ENCODE measurements around the gene ZFP69.

Gene ZFP69

DNA sequence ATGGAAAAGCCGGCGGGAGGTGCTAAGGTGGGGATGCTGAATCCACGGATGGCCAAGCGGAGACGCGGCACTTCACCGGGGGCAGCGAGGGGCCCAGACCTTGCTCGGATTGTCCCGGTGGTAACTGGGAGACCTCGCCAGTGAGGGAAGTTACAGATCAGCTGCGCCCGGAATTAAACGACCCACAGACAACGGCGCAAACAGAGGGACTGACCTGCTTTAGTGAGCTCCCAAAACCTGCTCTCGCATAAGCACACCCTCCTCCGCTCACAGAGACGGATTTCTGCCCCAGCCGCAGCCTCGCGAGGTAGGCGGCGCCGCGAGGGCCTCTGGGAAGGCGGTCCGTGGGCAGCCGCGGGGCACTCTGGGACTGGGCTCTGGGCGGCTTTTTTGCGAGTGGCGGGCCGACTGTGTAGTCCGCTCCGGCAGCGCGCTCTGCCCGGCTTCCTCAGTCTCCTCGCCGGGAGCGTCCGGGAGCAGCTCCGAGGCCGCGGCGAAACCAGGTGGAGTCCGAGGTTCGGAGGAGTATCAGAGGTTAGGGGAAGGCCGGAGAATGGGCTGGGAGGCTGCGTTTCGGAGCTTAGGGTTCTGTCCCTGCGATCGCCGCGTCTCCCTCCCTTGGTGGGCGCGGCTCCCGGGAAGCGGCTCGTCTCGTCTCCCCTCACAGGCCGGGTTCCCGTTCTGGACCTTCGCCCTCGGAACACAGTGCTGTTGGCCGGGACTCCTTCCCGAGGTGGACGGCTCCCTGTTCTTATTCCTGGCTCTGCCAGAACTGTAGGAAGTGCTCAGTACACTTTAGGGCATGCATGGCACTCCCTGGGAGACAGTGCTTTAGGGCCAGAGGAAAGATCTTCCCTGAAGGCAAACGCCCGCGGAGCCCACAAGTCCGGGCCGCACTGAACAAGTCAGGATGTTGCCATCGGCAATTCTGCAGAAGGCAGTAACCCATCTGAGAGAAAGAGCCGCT is 31.6 kb downstream of the ZFP69 start, which contains the start of gene EXO5:
TSS of gene EXO5 (plus strand) at position 393 of the 967 bp plus-strand sequence. CDS start 5,778 bp downstream, outside the sequence.
- DNase-seq: peak; percentile 60

DNA sequence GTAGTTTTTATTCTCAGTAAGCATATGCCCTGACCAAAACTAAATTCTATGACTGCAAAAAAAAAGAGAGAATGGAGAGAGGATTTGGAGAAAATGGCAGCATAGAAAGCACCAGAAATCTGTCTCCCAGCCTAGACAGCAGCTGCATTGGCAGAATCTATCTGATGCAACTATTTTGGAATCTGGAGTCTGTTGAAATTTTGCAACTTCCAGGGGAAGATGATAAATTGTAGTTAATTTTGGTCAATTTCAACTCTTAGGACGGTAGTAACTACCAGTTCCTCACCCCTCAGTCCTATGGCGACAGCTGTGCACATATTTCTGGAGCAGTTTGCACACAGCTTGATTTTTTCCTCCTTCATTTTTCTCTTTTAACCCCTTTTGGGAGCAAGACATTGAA is 42.4 kb downstream of the ZFP69 start:
- no peak for DNase-seq

DNA sequence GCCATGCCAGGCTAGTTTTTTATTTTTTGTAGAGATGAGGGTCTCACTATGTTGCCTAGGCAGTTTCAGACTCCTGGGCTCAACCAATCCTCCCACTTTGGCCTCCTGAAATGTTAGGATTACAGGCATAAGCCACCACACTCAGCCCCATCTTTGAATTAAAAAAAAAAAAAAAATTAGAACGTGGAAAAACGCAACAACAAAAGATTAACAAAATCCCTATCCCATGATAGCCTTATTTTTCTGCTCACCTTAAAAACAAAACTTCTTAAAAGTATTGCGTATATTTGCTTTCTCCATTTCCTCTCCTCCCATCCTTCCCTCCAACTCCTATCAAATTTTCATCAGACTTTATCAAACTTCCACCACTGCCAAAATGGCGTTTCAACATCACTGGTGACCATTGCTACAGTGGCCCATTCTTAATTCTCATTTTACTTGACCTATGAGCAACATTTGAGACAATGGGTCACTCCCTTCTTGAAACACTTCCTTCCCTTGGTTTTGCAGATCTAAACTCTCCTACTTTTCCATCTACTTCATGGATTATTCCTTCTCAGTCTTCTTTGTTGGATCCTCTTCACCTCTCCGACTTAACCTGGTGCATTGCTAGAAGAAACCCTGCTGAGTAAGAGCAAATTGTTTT is 53.8 kb downstream of the ZFP69 start:
- DNase-seq: no peak

DNA sequence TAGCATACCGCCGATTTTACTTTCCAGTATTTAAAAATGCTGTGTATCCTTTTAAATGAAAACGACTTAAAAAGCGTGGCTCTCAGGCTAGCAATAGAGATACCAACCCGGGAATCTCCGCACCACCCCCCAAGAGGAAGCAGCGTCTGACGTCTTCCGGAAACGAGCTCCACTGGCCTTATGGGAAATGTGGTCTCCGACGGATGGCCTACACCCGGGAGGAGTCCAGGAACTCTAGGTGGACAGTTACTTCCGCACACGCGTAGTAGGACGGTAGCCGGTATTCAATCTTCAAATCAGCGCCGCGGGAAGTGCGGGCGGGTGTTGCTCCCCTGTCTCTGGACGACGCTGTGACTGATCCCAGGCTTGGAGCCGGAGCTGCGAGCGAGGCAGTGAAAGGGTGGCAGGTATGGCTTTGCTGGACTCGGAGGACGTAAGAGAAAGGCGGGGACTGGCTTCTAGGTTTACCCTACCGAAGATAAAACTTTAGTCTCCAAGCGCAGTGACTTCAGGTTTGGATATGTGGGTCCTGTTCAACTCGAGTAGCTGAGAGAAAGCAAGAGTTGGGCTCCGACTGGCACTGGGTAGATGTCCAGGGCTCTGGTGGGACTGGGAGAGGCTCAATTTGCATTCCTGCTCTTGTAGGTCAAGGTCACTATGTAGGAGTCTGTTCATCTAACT is 54.4 kb downstream of the ZFP69 start, which contains the start of gene ZNF684:
TSS of gene ZNF684 (plus strand) at position 257 of the 681 bp plus-strand sequence. CDS start 1,530 bp downstream, outside the sequence.
- DNase-seq: peak; percentile 75

DNA sequence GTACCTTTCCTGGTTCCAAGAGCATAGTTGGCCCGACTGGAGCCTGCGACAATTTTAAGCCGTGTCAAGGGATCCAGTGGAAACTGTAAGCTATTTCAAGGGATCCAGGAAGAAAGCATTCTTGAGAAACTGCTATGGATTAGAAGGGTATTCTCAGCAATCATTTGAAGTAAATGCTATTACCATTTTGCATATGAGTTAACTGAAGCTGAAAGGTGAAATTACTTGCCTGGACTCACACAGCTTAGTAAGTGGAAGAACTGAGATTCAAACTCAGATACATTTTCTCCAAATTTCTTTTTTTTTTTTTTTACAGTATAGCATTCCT is 54.9 kb downstream of the ZFP69 start:
- DNase-seq: no peak

DNA sequence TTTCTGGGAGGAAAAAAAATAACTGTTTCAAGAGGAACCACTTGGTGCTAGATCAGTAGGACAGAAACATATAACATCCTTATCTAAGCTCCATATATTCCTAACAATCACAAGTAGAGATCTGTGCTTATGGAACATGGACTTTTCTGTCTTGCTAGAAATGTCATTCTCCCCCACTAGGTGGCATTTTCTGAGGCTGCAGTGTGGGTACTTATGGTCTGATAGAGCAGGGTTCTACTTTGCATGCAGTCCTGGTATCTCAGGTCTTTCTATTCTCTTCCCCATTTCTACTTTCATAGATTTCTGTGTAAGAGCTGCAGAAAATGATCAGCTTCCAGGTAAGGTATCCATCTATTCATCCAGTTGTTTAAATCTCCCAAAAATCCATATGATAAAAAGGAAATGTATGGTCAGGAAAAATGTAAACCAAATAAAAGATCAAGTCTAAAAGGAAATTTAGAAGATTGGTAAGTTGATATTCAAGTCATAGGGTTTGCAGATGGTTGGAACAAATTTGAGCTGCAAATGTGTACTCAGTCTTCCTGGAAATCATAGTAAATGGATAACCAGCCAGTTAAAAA is 55.8 kb downstream of the ZFP69 start:
- DNase-seq: no peak

DNA sequence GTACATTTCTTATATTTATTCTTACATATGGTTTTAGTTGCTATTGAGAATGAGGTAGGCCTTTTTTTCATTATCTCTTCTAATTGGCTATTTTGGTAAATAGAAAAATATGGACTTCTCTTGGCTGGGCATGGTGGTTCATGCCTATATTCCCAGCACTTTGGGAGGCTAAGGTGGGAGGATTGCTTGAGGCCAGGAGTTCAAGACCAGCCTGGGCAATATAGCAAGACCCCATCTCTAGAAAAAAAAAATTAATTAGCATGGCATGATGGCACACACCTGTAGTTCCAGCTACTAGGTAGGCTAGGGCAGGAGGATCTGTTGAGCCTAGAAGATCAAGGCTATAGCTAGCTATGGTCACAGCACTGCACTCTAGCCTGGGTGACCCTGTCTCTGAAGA is 57.5 kb downstream of the ZFP69 start:
- DNase-seq: no peak

DNA sequence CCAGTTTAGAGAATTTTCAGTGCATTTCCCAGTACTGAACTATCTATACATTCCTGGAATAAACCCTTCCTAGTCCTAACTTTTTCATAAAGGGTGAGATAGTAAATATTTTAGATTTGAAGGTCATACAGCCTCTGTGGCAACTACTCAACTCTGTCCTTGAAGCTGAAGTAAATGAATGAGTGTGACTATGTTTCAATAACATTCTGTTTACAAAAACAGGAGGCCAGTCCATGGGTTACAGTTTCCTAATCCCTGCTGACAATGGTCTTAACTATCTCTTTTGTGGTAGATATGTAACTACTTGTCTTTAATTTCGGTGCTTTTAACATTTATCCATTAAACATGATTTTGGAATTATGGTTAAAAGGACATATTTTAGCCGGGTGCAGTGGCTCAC is 58.6 kb downstream of the ZFP69 start:
- no peak for DNase-seq

DNA sequence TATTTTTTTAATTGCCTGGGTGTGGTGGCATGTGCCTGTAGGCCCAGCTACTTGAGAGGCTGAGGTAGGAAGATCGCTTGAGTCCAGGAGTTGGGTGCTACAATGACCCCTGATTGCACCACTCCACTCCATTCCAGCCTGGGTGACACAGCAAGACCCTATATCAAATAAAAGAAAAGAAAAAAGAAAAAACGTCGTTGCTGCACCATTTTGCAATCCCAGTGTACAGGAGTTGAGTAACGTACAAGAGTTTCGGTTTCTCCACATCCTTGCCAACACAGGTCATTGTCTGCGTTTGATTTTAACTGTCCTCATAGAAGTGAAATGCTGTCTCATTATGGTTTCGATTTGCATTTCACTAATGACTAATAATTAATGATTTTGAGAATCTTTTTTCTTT is 62.2 kb downstream of the ZFP69 start:
- no peak for DNase-seq

Measured in effector CD8-positive, alpha-beta T cell (primary cell).